Medulla oblongata (tissue), 1 donor: ENCODE data around the gene SLC35B2.

Source experiments
- DNase-seq: peaks from one replicate; pipeline ENCODE4 v3.0.0-alpha.2; 2015; ENCODE audit errors: extremely low spot score

SLC35B2 gene

GRCh38 chr6:44268095-44268628 is 10.8 kb upstream of the SLC35B2 start:
- DNase-seq: peak; percentile 61

- DNase-seq: no peak
Observed at GRCh38 chr6:44267252-44267651, 9.9 kb upstream of the SLC35B2 start.

GRCh38 chr6:44266347-44266746 is 9.0 kb upstream of the SLC35B2 start:
- DNase-seq: no peak

- DNase-seq: no peak
Observed at GRCh38 chr6:44265722-44266233, 8.4 kb upstream of the SLC35B2 start.

- DNase-seq: peak; percentile 95
Observed at GRCh38 chr6:44265007-44265721, 7.8 kb upstream of the SLC35B2 start, which contains the start of gene NFKBIE. Gene NFKBIE, minus strand, starts transcription at chr6:44265551. Its CDS starts 205 bp downstream, at chr6:44265346.

GRCh38 chr6:44264154-44265006 is 7.1 kb upstream of the SLC35B2 start:
- DNase-seq: peak; percentile 75

- peak; percentile 47 for DNase-seq
Observed at GRCh38 chr6:44263354-44264100, 6.2 kb upstream of the SLC35B2 start.

- DNase-seq: no peak
Observed at GRCh38 chr6:44262467-44263353, 5.4 kb upstream of the SLC35B2 start.

GRCh38 chr6:44261581-44261980 is 4.3 kb upstream of the SLC35B2 start:
- no peak for DNase-seq

GRCh38 chr6:44260451-44261297 is 3.3 kb upstream of the SLC35B2 start:
- DNase-seq: no peak

GRCh38 chr6:44260011-44260410 is 2.7 kb upstream of the SLC35B2 start:
- no peak for DNase-seq

- no peak for DNase-seq
Observed at GRCh38 chr6:44258921-44259320, 1.6 kb upstream of the SLC35B2 start.

GRCh38 chr6:44258325-44258863 is 1.1 kb upstream of the SLC35B2 start:
- no peak for DNase-seq

GRCh38 chr6:44257753-44258324 is 511 bp upstream of the SLC35B2 start:
- no peak for DNase-seq

- DNase-seq: no peak
Observed at GRCh38 chr6:44256775-44257024, 628 bp downstream of the SLC35B2 start.

- peak; percentile 28 for DNase-seq
Observed at GRCh38 chr6:44255871-44256774, 1.2 kb downstream of the SLC35B2 start.

- no peak for DNase-seq
Observed at GRCh38 chr6:44255105-44255808, 2.1 kb downstream of the SLC35B2 start.
